ENCODE results near the gene CDC34. TPM values are rescaled to one million over a fixed set of nuclear protein-coding genes. Genes with fewer than 3 reads are reported as not detected.

The CDC34 gene
- total and polyA plus RNA-seq, 9 of the 15 experiments (the other 6 are each of a cell fraction or from before 2014, with no cell fraction given), result 0.80 to 203 (median 65.5) TPM

GRCh38 chr19:556611-557382 is 25.2 kb downstream of the CDC34 start (continued):
- TF ChIP-seq, protein P1, sequence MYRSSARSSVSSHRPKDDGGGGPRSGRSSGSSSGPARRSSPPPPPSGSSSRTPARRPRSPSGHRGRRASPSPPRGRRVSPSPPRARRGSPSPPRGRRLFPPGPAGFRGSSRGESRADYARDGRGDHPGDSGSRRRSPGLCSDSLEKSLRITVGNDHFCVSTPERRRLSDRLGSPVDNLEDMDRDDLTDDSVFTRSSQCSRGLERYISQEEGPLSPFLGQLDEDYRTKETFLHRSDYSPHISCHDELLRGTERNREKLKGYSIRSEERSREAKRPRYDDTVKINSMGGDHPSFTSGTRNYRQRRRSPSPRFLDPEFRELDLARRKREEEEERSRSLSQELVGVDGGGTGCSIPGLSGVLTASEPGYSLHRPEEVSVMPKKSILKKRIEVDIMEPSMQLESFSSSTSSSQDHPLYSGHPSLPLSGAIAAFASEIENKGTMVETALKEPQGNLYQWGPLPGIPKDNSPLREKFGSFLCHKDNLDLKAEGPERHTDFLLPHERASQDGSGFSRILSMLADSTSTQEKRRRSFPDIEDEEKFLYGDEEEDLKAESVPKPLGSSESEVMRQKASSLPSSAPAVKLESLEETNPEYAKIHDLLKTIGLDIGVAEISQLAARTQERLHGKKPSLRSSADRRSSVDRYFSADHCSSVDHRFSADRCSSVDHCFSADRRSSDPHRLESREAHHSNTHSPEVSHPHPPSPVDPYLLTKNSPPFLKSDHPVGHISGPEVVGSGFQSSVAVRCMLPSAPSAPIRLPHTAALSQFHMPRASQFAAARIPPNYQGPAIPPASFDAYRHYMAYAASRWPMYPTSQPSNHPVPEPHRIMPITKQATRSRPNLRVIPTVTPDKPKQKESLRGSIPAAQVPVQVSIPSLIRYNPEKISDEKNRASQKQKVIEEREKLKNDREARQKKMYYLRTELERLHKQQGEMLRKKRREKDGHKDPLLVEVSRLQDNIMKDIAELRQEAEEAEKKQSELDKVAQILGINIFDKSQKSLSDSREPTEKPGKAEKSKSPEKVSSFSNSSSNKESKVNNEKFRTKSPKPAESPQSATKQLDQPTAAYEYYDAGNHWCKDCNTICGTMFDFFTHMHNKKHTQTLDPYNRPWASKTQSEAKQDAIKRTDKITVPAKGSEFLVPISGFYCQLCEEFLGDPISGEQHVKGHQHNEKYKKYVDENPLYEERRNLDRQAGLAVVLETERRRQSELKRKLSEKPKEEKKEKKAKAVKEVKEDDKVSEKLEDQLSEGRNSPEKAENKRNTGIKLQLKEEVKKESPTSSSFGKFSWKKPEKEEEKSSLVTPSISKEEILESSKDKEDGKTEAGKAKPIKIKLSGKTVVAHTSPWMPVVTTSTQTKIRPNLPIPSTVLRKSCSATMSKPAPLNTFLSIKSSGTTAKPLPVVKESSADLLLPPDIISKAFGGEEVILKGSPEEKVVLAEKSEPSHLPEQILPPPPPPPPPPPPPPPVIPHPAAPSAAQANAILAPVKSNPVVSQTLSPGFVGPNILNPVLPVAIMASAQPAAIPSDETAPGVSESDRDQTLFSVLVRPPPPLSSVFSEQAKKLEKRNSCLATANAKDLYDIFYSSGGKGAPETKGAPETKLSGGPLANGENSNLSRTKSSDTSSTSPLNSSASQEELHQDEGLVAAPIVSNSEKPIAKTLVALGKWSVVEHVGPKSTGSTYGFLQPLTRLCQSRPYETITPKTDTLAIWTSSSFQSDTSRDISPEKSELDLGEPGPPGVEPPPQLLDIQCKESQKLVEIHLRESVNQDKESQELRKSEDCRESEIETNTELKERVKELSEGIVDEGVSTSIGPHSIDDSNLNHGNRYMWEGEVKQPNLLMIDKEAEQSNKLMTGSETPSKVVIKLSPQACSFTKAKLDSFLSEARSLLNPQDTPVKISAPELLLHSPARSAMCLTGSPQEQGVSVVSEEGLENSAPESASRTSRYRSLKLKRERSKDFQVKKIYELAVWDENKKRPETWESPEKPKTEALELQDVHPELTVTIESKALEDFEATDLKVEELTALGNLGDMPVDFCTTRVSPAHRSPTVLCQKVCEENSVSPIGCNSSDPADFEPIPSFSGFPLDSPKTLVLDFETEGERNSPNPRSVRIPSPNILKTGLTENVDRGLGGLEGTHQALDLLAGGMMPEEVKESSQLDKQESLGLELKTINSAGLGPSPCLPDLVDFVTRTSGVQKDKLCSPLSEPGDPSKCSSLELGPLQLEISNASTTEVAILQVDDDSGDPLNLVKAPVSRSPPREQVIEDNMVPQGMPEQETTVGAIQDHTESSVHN (IDR thresholded peaks at IDR 0.05; ENCODE audit: borderline replicate concordance in 1 of 2, low read depth in 1 of 2), result no peak
- TF ChIP-seq CREB1 (IDR thresholded peaks at IDR 0.05) (peak; percentile 48; the same call in 1 of the 2 replicates), CREB1 (CRISPR knock-in tag; IDR thresholded peaks at IDR 0.05) (no peak), ZNF785 (CRISPR knock-in tag; IDR thresholded peaks at IDR 0.05) (no peak), MEF2A (IDR thresholded peaks at IDR 0.05; ENCODE audit: control insufficient read depth, low read depth, low read length) (no peak), SUPT5H (IDR thresholded peaks at IDR 0.05) (0 out of 2 replicates have a peak, but pooled peaks have one; percentile 2), BACH1 (tag; IDR thresholded peaks at IDR 0.05) (no peak), ZEB2 (IDR thresholded peaks at IDR 0.05) (no peak), SLC30A9 (CRISPR knock-in tag; IDR thresholded peaks at IDR 0.05) (no peak), SOX6 (IDR thresholded peaks at IDR 0.05) (no peak), NELFE (IDR thresholded peaks at IDR 0.05; ENCODE audit: insufficient read depth, insufficient read length) (no peak), ZBTB2 (IDR thresholded peaks at IDR 0.05) (no peak), ARNT (IDR thresholded peaks at IDR 0.05) (no peak), TRIM25 (IDR thresholded peaks at IDR 0.05; ENCODE audit: borderline replicate concordance) (no peak), ZKSCAN3 (CRISPR knock-in tag; IDR thresholded peaks at IDR 0.05) (no peak), ZBTB8A (IDR thresholded peaks at IDR 0.05; ENCODE audit: partially characterized antibody) (no peak)
- TF ChIP-seq, protein P2, sequence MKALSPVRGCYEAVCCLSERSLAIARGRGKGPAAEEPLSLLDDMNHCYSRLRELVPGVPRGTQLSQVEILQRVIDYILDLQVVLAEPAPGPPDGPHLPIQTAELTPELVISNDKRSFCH (CRISPR knock-in tag; IDR thresholded peaks at IDR 0.05), result no peak
- TF ChIP-seq, protein P2 (tag; IDR thresholded peaks at IDR 0.05), result no peak

All from K562 (cell line).